MM.1S (cell line): ENCODE data around the gene BCAS2.

Experiments
- CTCF ChIP-seq: fragments of 300-600 bp; sonication (generic); IDR thresholded peaks from 2 replicates; pipeline ENCODE4 v1.5.1; 2016; ENCODE audit warnings: antibody characterized with exemption, low read length, mixed read lengths
- EZH2 ChIP-seq: fragments of 300-600 bp; sonication (generic); optimal IDR thresholded peaks from 2 replicates; pipeline ENCODE3; 2017; ENCODE audit warnings: low read depth, mild to moderate bottlenecking, antibody characterized with exemption, low read length, mixed read lengths
- EZH2phosphoT487 ChIP-seq: fragments of 300-600 bp; sonication (generic); IDR thresholded peaks from 2 replicates; pipeline ENCODE4 v1.6.1; 2018; ENCODE audit warnings: antibody characterized with exemption, low read length

GRCh38 chr1:114522264-114522575, 59.2 kb downstream of the BCAS2 start:
- no peak for TF ChIP-seq EZH2
- no peak for TF ChIP-seq CTCF
- no peak for TF ChIP-seq EZH2phosphoT487
